NCI-H82 treated with DMSO at 0.1 percent for 48 hours (cell line): Measurements from ENCODE around the gene KISS1R.
"Not testable (repeated sequence)": the region's sequence is repeated elsewhere in the genome, so short reads cannot be mapped to it uniquely, and the experiment has no call there.

Experiments used
- DNase-seq: peaks from one replicate; lab custom pipeline; 2025; ENCODE audit not compliant: unreplicated experiment; lab: John Stamatoyannopoulos, UW

KISS1R gene

GRCh38 chr19:952049-952679, 35.0 kb downstream of the KISS1R start:
- DNase-seq: no peak

GRCh38 chr19:952680-953444, 35.7 kb downstream of the KISS1R start:
- no peak for DNase-seq

GRCh38 chr19:953445-954271, 36.5 kb downstream of the KISS1R start:
- no peak for DNase-seq

GRCh38 chr19:954272-954671, 37.1 kb downstream of the KISS1R start:
- no peak for DNase-seq

GRCh38 chr19:954672-955494, 37.8 kb downstream of the KISS1R start:
- DNase-seq: no peak

- no peak for DNase-seq
Measured at GRCh38 chr19:955803-956765, 39.0 kb downstream of the KISS1R start.

GRCh38 chr19:956766-957440, 39.8 kb downstream of the KISS1R start:
- no peak for DNase-seq

GRCh38 chr19:957578-957977, 40.4 kb downstream of the KISS1R start:
- DNase-seq: not testable (repeated sequence)

- DNase-seq: no peak
Measured at GRCh38 chr19:958967-959855, 42.1 kb downstream of the KISS1R start.

- DNase-seq: no peak
Measured at GRCh38 chr19:960020-960419, 42.9 kb downstream of the KISS1R start.

- DNase-seq: no peak
Measured at GRCh38 chr19:960601-960938, 43.4 kb downstream of the KISS1R start.

GRCh38 chr19:961866-962620, 44.9 kb downstream of the KISS1R start:
- DNase-seq: no peak

- no peak for DNase-seq
Measured at GRCh38 chr19:962683-963400, 45.7 kb downstream of the KISS1R start.

GRCh38 chr19:963486-963951, 46.4 kb downstream of the KISS1R start:
- no peak for DNase-seq

- DNase-seq: no peak
Measured at GRCh38 chr19:964116-964520, 47.0 kb downstream of the KISS1R start.

- DNase-seq: no peak
Measured at GRCh38 chr19:964761-965694, 47.9 kb downstream of the KISS1R start.
